ENCODE results near the gene AVPR2.

The AVPR2 gene

DNA sequence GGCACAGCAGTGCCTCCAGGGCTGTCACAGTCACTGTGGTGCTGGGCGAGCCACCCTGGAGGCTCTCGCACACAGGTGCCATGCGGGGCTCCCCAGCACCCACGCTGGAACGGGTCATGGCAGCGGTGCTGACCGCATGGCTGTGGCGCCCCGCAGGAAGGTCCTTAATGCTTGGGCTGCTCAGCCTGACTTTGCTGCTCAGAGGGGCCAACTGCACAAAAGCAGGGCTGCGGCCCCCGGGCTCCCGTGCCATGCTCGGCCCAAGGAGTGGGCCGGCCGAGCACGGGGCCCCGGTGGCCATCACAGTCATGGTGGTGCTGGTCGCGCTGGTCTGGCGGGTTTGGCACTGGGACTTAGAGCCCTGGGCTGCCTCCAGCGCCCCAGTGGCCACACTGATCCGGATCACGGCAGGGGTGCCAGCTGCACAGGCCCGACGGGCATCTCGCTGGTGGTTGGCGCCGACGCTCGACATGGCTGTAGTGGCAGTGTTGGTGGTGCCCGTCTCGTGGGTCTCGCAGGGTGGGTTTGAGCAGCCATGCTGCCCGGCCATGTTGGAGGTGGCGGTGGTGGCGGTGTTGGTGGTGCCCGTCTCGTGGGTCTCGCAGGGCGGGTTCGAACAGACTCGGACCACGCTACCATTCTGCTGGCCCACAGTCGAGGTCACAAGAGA is 50.2 kb downstream of the AVPR2 start:
- TF ChIP-seq, protein P1, sequence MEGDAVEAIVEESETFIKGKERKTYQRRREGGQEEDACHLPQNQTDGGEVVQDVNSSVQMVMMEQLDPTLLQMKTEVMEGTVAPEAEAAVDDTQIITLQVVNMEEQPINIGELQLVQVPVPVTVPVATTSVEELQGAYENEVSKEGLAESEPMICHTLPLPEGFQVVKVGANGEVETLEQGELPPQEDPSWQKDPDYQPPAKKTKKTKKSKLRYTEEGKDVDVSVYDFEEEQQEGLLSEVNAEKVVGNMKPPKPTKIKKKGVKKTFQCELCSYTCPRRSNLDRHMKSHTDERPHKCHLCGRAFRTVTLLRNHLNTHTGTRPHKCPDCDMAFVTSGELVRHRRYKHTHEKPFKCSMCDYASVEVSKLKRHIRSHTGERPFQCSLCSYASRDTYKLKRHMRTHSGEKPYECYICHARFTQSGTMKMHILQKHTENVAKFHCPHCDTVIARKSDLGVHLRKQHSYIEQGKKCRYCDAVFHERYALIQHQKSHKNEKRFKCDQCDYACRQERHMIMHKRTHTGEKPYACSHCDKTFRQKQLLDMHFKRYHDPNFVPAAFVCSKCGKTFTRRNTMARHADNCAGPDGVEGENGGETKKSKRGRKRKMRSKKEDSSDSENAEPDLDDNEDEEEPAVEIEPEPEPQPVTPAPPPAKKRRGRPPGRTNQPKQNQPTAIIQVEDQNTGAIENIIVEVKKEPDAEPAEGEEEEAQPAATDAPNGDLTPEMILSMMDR (IDR thresholded peaks at IDR 0.05; ENCODE audit: extremely low read depth, insufficient read depth, missing control alignments), result no peak
- DNase-seq (ENCODE audit: low spot score), result no peak
- in situ Hi-C loops (cut with MboI; ENCODE audit: low pct_unique_long_range_greater_than_20kb, low sequenced_read_pairs, unreplicated experiment), result no loop called here

DNA sequence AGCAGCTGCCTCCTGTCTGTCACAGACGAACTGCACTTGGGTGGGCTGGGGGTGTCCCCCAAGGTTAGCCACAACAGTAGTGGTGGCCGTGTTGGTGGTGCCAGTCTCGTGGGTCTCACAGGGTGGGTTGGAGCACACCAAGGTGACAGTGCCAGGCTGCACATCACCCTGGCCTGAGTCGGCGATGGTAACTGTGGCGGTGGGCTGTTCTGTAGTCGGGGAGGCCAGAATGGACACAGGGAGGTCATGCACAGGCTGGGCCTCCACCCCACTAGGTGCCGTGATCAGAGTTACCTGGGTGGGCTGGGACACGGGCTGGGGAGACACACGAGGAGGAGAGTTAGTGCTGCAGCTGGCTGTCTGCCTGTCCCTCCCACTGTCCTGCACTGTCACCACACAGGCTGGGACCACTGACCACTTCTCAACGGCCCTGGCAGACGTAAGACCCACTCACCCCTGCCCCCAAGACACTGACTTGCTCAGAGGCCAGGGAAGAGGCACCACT is 50.8 kb downstream of the AVPR2 start:
- in situ Hi-C loops (cut with MboI; ENCODE audit: low pct_unique_long_range_greater_than_20kb, low sequenced_read_pairs, unreplicated experiment), result no loop called here
- TF ChIP-seq, protein P1 (IDR thresholded peaks at IDR 0.05; ENCODE audit: extremely low read depth, insufficient read depth, missing control alignments), result no peak
- DNase-seq (ENCODE audit: low spot score), result no peak

DNA sequence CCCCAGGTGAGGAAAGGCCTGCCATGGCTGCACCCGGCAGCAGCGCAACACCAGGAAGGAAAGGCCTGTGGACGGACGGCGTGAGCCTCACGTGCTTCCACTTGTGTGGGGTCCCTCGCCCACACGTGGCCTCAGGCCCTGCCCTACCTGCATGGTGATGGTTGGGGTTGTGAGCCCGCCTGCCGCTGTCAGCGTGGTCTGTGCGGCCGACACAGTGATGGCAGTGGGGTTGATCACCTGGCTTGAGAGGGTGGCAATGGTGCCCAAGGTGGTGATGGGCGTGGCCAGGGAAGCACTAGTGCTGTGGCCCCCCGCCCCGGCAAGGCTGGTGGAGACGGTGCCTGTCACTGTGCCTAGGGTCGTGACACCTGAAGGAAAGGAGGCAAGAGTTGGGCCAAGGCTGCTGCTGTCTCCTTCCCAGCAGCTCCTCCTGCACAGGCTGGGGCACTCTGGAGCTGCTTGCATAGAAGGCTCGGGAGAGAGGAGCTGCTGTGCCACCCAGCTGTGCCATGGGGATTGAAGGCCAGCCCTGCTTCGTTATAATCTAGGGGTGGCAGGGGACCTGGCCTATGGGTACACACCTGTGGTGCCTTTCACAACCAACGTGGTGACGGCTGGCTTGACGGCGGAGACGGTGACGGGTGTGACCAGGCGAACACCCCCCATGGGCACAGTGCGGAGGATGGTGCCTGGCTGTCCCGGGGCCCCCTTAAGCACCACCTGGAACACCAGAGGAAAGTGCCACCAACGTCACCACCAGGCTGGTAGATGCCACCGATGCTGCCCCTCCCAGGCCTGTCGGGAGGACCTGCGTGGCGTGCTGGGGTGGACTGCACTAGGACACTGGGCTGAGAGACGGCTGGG is 51.8 kb downstream of the AVPR2 start:
- TF ChIP-seq, protein P1 (IDR thresholded peaks at IDR 0.05; ENCODE audit: extremely low read depth, insufficient read depth, missing control alignments), result no peak
- DNase-seq (ENCODE audit: low spot score), result no peak
- in situ Hi-C loops (cut with MboI; ENCODE audit: low pct_unique_long_range_greater_than_20kb, low sequenced_read_pairs, unreplicated experiment), result no loop called here

Measured in GM13977 (cell line).